H9 (cell line): ENCODE results near the gene SLC16A7. TPM values are rescaled to one million over a fixed set of nuclear protein-coding genes. Genes with fewer than 3 reads are reported as not detected.

Source experiments
- DNase-seq: peaks from one replicate; pipeline ENCODE4 v3.0.0-alpha.2; 2017
- H2AFZ ChIP-seq: one replicate; pipeline ENCODE4 v1.6.1; 2013; ENCODE audit warnings: mild to moderate bottlenecking, low read length, control low read depth, moderate library complexity
- H2AK5ac ChIP-seq: 2 replicates; pipeline ENCODE4 v1.6.1; 2013; ENCODE audit warnings: low read length, control low read depth, mixed read lengths; ENCODE audit not compliant: insufficient read length
- H2BK120ac ChIP-seq: one replicate; pipeline ENCODE4 v1.6.1; 2013; ENCODE audit warnings: low read depth, mild to moderate bottlenecking, low read length, control low read depth, inconsistent platforms; ENCODE audit not compliant: poor library complexity, severe bottlenecking
- H2BK12ac ChIP-seq: 2 replicates; pipeline ENCODE4 v1.6.1; 2013; ENCODE audit warnings: low read length, control low read depth, mixed read lengths, low read depth; ENCODE audit not compliant: insufficient read length
- H2BK15ac ChIP-seq: 2 replicates; pipeline ENCODE4 v1.6.1; 2013; ENCODE audit warnings: low read depth, low read length, control low read depth
- H2BK20ac ChIP-seq: one replicate; pipeline ENCODE4 v1.6.1; 2013; ENCODE audit warnings: low read depth, mild to moderate bottlenecking, low read length, control low read depth, inconsistent platforms; ENCODE audit not compliant: poor library complexity, severe bottlenecking
- H2BK5ac ChIP-seq: 2 replicates; pipeline ENCODE4 v1.6.1; 2013; ENCODE audit warnings: low read length, control low read depth, mixed read lengths; ENCODE audit not compliant: insufficient read length
- H3K14ac ChIP-seq: 2 replicates; pipeline ENCODE4 v1.6.1; 2013; ENCODE audit warnings: low read length, control low read depth; ENCODE audit not compliant: insufficient read depth
- H3K18ac ChIP-seq: 2 replicates; pipeline ENCODE4 v1.6.1; 2013; ENCODE audit warnings: low read depth, mild to moderate bottlenecking, mixed read lengths, low read length, control low read depth; ENCODE audit not compliant: insufficient read length
- H3K23ac ChIP-seq: 2 replicates; pipeline ENCODE4 v1.6.1; 2013; ENCODE audit warnings: low read length, control low read depth, mixed read lengths, low read depth; ENCODE audit not compliant: insufficient read length
- H3K23me2 ChIP-seq: 2 replicates; pipeline ENCODE4 v1.6.1; 2013; ENCODE audit warnings: low read depth, mild to moderate bottlenecking, mixed read lengths, low read length, control low read depth; ENCODE audit not compliant: insufficient read length, poor library complexity, severe bottlenecking
- H3K27ac ChIP-seq: 2 replicates; pipeline ENCODE4 v1.5.1; 2013; ENCODE audit warnings: low read length, control low read depth, mixed read lengths, low read depth; ENCODE audit not compliant: insufficient read length
- H3K27me3 ChIP-seq: 2 replicates; pipeline ENCODE4 v1.6.1; 2013; ENCODE audit warnings: low read length, control low read depth, inconsistent platforms; ENCODE audit not compliant: insufficient read depth
- H3K4ac ChIP-seq: 2 replicates; pipeline ENCODE4 v1.6.1; 2013; ENCODE audit warnings: low read depth, mild to moderate bottlenecking, control low read depth, inconsistent platforms, low read length, moderate library complexity
- H3K4me1 ChIP-seq: 2 replicates; pipeline ENCODE4 v1.6.1; 2013; ENCODE audit warnings: low read length, control low read depth, inconsistent platforms; ENCODE audit not compliant: insufficient read depth
- H3K4me2 ChIP-seq: 2 replicates; pipeline ENCODE4 v1.6.1; 2013; ENCODE audit warnings: low read length, control low read depth, mixed read lengths; ENCODE audit not compliant: insufficient read length, insufficient read depth
- H3K56ac ChIP-seq: 2 replicates; pipeline ENCODE4 v1.6.1; 2013; ENCODE audit warnings: low read depth, mild to moderate bottlenecking, mixed read lengths, low read length, control low read depth; ENCODE audit not compliant: insufficient read length
- H3K79me1 ChIP-seq: 2 replicates; pipeline ENCODE4 v1.6.1; 2013; ENCODE audit warnings: low read depth, mild to moderate bottlenecking, moderate library complexity, low read length, control low read depth, inconsistent platforms; ENCODE audit not compliant: insufficient read depth, poor library complexity, severe bottlenecking
- H3K79me2 ChIP-seq: 2 replicates; pipeline ENCODE4 v1.6.1; 2013; ENCODE audit warnings: low read length, control low read depth, inconsistent platforms; ENCODE audit not compliant: insufficient read depth
- H3K9ac ChIP-seq: 2 replicates; pipeline ENCODE4 v1.6.1; 2013; ENCODE audit warnings: low read length, control low read depth, mixed read lengths; ENCODE audit not compliant: insufficient read length; ENCODE audit errors: extremely low read depth
- H3K9me3 ChIP-seq: one replicate; pipeline ENCODE4 v1.6.1; 2013; ENCODE audit warnings: low read depth, low read length, inconsistent platforms; ENCODE audit not compliant: control insufficient read depth
- H3T11ph ChIP-seq: one replicate; pipeline ENCODE4 v1.6.1; 2013; ENCODE audit warnings: mild to moderate bottlenecking, low read length, control low read depth, inconsistent platforms
- H4K20me1 ChIP-seq: one replicate; pipeline ENCODE4 v1.6.1; 2013; ENCODE audit not compliant: control insufficient read depth, insufficient read length, insufficient read depth
- H4K5ac ChIP-seq: 2 replicates; pipeline ENCODE4 v1.6.1; 2013; ENCODE audit warnings: low read depth, mild to moderate bottlenecking, mixed read lengths, low read length, control low read depth; ENCODE audit not compliant: insufficient read length
- H4K8ac ChIP-seq: replicated peaks from 2 replicates; pipeline ENCODE4 v1.6.1; 2013; ENCODE audit warnings: low read length, control low read depth, mixed read lengths, low read depth; ENCODE audit not compliant: insufficient read length
- H4K91ac ChIP-seq: 2 replicates; pipeline ENCODE4 v1.6.1; 2013; ENCODE audit warnings: low read depth, mild to moderate bottlenecking, moderate library complexity, mixed read lengths, low read length, control low read depth; ENCODE audit not compliant: insufficient read length
- H3K27ac Mint-ChIP-seq, 3 experiments: 2 replicates in 2 of 3; 3 replicates in 1 of 3; pipeline ENCODE4 v1.8.0; 2020 to 2021; ENCODE audit warnings: mixed read lengths in 3 of 3, mild to moderate bottlenecking in 1 of 3, moderate library complexity in 1 of 3
- H3K27me3 Mint-ChIP-seq: 2 replicates; pipeline ENCODE4 v1.8.0; 2021; ENCODE audit warnings: low read depth, mild to moderate bottlenecking, moderate library complexity, mixed read lengths
- H3K36me3 Mint-ChIP-seq, 3 experiments: 2 replicates in 2 of 3; 3 replicates in 1 of 3; pipeline ENCODE4 v1.8.0; 2020 to 2021; ENCODE audit warnings: low read depth in 3 of 3, mixed read lengths in 3 of 3; ENCODE audit not compliant: insufficient read depth in 1 of 3
- H3K4me1 Mint-ChIP-seq, 2 experiments: 2 replicates each; pipeline ENCODE4 v1.8.0; 2020; ENCODE audit warnings: mixed read lengths in 2 of 2
- H3K4me3 Mint-ChIP-seq, 2 experiments: 2 replicates in 1 of 2; 3 replicates in 1 of 2; pipeline ENCODE4 v1.8.0; 2020 to 2021; ENCODE audit warnings: mild to moderate bottlenecking in 2 of 2, mixed read lengths in 2 of 2, moderate library complexity in 1 of 2
- H3K9me3 Mint-ChIP-seq, 2 experiments: 2 replicates in 1 of 2; 3 replicates in 1 of 2; pipeline ENCODE4 v1.8.0; 2020; ENCODE audit warnings: mild to moderate bottlenecking in 2 of 2, mixed read lengths in 2 of 2, moderate library complexity in 1 of 2
- WGBS: extraction: QIAGEN DNeasy Blood & Tissue Kit; methylation state at CpG from one replicate; pipeline ENCODE4 v1.1.7; 2013; ENCODE audit warnings: missing lambda C conversion rate, low lambda C conversion rate, mixed read lengths; ENCODE audit not compliant: insufficient read length; ENCODE audit errors: extremely low coverage; 5-methylcytosine and 5-hydroxymethylcytosine counted together
- total RNA-seq: library from RNA; stranded (reverse); gene quantifications from 2 replicates; pipeline ENCODE4 v1.2.1, GENCODE V29; 2021
- TF ChIP-seq, protein P1 (sequence below): fragments of 200-600 bp; sonication (generic); conservative IDR thresholded peaks from 3 replicates; pipeline ENCODE4 v1.8.0; 2021; ENCODE audit warnings: antibody characterized with exemption, mild to moderate bottlenecking

Gene SLC16A7
- total RNA-seq, 1 experiment from 2014 or later = 2.2 TPM

DNA sequence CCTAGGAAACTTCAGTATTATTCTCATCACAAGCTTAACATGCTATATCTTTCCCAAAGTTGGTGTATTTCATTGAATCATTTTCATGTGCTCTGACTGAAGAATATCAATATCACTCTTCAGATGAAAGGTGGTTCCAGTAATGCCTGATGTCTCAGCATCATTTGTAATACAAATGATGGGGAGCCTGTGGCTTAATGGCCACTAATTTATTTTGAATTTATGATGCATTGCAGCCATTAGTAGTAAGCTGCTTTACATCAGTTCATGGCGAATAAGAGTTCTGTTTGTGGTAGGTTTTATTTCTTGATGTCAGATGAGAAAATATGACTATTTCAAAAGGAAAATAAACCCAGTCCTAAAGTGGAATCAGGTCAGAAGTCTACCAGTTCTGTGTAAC, 139.4 kb downstream of the SLC16A7 start:
- no peak overlapping the region for H4K91ac ChIP-seq
- H3K14ac ChIP-seq = no peak overlapping the region
- H3K4me3 Mint-ChIP-seq = no peak overlapping the region
- no peak for DNase-seq
- no peaks in the 10 kb centered on the region for H3K79me1 ChIP-seq
- no peak overlapping the region for H2AFZ ChIP-seq
- H2BK5ac ChIP-seq = no peak overlapping the region
- no peak overlapping the region for H3K27ac ChIP-seq
- H3K27ac Mint-ChIP-seq = no peak overlapping the region
- no peaks in the 10 kb centered on the region for H3K9me3 Mint-ChIP-seq
- no peak overlapping the region for H3K18ac ChIP-seq
- H3K27me3 ChIP-seq = no peaks in the 10 kb centered on the region
- H2AK5ac ChIP-seq = no peak overlapping the region
- H3K4me2 ChIP-seq = no peak overlapping the region
- peaks cover 9 to 14% of the 10 kb centered on the region in 2 experiments for H3K4me1 Mint-ChIP-seq
- no peak overlapping the region for H2BK20ac ChIP-seq
- H2BK120ac ChIP-seq = no peak overlapping the region
- no peak overlapping the region for H2BK12ac ChIP-seq
- H3T11ph ChIP-seq = no peak overlapping the region
- no peaks in the 10 kb centered on the region for H4K20me1 ChIP-seq
- no peaks in the 10 kb centered on the region for H3K9me3 ChIP-seq
- H3K56ac ChIP-seq = no peak overlapping the region
- TF ChIP-seq, protein P1, sequence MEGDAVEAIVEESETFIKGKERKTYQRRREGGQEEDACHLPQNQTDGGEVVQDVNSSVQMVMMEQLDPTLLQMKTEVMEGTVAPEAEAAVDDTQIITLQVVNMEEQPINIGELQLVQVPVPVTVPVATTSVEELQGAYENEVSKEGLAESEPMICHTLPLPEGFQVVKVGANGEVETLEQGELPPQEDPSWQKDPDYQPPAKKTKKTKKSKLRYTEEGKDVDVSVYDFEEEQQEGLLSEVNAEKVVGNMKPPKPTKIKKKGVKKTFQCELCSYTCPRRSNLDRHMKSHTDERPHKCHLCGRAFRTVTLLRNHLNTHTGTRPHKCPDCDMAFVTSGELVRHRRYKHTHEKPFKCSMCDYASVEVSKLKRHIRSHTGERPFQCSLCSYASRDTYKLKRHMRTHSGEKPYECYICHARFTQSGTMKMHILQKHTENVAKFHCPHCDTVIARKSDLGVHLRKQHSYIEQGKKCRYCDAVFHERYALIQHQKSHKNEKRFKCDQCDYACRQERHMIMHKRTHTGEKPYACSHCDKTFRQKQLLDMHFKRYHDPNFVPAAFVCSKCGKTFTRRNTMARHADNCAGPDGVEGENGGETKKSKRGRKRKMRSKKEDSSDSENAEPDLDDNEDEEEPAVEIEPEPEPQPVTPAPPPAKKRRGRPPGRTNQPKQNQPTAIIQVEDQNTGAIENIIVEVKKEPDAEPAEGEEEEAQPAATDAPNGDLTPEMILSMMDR = no peak
- H3K27me3 Mint-ChIP-seq = no peaks in the 10 kb centered on the region
- H3K4ac ChIP-seq = no peak overlapping the region
- no peak overlapping the region for H3K9ac ChIP-seq
- no peak overlapping the region for H3K23ac ChIP-seq
- H3K23me2 ChIP-seq = no peaks in the 10 kb centered on the region
- no peaks in the 10 kb centered on the region for H3K4me1 ChIP-seq
- no peak overlapping the region for H2BK15ac ChIP-seq
- H4K8ac ChIP-seq = no peak overlapping the region
- H3K36me3 Mint-ChIP-seq = no peaks in the 10 kb centered on the region
- no peak overlapping the region for H4K5ac ChIP-seq
- no peaks in the 10 kb centered on the region for H3K79me2 ChIP-seq
- no CpG with 5 or more reads among the region's 1 CpG for WGBS
